Stimulated activated CD4-positive, alpha-beta T cell treated with anti-CD3 and anti-CD28 coated beads, TNF-alpha, amount 100 ng/mL, for 4 hours (primary cell): Measurements from ENCODE around the gene CSF2RB.
"Not testable (repeated sequence)": the region's sequence is repeated elsewhere in the genome, so short reads cannot be mapped to it uniquely, and the experiment has no call there.

Source experiments
- DNase-seq, 3 experiments: peaks; one replicate each; pipeline ENCODE4 v3.0.0-alpha.2; 2020; ENCODE audit warnings: low read depth in 3 of 3

CSF2RB gene

DNA sequence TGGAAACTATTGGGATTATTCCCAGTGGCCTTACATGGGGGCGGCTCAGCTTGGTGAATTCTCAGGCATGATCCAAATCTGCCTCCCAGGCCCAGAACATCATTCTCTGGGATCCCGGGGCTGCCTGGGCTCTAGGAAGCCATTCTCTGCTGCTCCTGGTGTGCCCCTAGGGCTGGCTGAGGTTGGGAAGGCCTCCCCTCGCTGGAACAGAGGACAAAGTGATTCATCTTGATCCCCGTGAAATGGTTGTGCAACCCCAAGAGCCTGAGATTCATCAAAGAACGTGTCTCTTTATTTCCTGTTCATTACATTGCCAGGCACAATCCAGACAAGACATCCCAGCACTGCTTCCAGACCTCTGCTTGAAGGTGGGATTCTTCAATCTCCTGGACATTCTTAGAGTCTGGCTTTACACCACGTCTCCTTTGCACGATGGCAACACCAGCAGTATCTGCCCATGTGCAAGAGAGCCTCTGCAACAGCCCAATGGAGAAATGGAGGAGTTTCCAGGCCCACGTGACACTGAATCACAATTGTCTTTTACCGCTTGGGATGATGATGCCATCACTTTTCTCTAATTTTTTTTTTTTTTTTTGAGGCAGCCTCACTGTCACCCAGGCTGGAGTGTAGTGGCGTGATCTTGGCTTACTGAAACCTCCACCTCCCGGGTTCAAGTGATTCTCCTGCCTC lies 53.6 kb downstream of the CSF2RB start:
- DNase-seq: no peak

DNA sequence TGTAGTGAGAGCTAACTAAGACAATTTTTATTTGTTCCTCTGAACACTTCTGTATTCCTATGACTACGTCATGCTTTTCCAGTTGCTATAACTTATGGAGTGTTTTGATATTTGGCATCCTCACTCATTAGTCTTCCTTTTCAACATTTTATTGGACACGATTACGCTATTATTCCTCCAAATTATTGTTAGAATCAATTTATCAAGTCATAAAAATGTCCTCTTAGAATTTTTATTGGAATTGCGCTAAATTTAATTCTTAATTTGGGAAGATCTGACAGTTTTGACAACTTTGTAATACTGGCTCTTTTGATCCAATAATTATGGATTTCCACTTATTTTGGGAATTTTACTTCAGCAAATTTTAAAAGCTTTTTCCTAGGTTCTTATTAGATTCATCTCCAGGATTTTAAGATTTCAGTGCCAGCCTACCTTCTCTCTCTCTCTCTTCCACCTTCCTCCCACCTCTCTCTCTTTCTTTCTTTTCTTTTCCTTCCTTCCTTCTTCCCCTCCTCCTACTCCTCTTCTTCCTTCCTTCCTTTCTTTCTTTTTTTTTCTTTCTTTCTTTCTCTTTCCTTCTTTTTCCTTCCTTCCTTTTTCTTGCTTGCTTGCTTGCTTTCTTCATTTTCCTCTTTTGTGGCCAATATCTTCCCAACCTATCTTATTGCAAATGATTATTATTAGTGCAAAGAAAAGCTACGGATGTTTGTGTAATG lies 55.0 kb downstream of the CSF2RB start:
- no peak for DNase-seq

DNA sequence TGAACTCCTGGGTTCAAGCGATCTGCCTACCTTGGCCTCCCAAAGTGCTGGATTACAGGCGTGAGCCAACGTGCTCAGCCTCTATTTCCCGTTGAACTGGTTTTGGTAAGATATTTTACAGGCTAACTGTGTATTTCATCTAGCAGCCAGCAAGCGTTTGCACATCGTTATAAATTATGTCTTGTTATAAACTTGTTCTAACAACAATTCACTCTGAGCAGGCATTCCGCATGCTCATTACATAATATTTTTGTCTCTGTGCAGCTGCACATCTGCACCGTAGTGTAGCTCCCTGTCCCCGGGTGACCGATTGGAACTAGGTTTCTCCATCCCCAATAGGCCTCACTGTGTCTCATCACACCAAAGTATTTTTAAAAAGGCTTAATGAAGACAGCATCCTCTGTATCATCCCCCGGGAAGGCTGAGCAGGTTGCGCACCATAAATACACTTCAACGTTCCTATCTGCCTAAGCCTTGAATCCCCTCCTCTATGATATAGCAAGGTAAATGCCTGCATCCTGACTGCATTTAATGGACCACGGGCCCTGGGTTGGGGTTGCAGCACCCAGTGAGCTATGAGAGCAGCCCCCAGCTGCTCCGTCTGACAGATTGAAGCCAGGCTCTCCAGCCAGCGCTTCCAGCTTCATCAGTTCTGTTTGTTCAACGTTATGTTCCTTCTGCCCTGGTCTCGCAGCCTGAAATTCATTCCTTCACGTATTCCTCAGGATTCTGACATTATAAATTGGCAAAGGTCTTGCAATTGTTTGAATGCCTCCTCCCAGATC lies 58.1 kb downstream of the CSF2RB start:
- no peak for DNase-seq

DNA sequence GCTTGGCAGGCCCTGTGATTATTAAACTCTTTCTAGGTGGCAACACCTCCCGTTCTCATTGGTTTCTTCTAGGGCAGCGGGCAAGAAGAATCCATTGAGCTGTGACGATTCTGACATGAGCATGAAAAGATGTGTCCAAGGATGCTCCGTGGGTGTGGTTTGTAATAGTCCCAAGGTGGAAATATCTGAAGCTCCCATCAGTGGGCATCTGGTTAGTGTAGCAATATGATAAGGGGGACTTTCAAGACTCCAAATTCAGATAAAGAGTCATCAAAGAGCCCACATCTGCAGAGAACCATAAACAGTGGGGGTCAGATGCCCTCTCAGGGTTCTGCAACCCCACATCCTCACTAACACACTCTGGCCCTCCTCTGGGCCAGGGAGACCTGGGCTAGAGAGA lies 63.2 kb downstream of the CSF2RB start:
- no peak for DNase-seq

DNA sequence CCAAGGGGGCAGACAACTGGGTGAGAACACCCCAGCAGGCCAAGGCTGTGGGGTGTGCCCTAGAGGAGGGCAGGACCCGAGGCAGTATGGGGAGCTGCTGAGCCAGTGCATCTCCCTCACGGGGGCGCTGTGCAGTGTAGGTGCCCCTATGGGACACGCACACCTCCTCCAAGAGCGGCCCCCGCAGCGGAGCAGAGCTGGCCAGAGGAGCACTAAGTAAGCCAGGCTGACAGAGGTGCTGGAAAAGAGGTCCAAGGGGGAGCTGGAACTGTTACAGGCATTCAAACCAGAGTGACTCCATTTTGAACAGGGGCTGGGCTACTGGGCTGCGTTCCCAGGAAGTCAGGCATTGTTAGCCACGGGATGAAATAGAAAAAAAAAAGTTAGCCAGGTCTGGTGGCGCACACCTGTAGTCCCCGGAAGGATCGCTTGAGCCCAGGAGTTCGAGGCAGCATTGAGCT lies 64.0 kb downstream of the CSF2RB start:
- peak; percentile 59 to 70 (median 65) for DNase-seq

DNA sequence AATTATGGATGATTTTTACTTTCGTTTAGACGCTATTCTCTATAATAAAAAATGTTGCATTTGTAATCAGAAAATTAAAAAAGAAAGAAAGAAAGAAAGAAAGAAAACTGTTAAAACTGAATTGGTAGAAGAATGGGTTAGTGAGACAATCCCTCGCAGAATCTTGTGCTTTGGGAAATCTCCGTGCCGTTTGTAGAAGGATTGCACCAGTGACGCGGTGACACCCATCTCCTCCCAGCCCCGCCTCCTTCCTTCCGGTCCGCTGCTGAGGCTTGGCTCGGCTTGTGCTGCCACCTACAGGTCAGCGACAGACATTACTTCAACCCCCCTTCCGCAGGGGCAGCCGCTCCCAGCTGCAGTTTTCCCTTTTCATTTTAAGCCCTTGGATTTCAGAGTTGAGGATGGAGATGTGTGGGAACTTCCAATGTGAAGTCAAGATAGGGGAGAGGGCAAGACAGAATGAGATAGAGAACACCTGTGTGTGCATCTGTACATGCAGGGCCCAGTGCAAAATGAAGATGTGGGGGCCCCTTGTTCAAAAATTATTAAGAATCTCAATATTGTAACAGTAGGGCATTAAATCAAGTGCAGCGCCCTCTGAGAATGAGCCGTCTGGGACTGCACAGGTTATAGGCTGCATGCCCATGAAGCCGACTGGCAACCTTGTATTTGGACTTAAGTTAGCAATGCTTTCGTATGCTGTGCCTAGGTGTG lies 64.7 kb downstream of the CSF2RB start:
- DNase-seq: peak; percentile 81 to 86 (median 84)

DNA sequence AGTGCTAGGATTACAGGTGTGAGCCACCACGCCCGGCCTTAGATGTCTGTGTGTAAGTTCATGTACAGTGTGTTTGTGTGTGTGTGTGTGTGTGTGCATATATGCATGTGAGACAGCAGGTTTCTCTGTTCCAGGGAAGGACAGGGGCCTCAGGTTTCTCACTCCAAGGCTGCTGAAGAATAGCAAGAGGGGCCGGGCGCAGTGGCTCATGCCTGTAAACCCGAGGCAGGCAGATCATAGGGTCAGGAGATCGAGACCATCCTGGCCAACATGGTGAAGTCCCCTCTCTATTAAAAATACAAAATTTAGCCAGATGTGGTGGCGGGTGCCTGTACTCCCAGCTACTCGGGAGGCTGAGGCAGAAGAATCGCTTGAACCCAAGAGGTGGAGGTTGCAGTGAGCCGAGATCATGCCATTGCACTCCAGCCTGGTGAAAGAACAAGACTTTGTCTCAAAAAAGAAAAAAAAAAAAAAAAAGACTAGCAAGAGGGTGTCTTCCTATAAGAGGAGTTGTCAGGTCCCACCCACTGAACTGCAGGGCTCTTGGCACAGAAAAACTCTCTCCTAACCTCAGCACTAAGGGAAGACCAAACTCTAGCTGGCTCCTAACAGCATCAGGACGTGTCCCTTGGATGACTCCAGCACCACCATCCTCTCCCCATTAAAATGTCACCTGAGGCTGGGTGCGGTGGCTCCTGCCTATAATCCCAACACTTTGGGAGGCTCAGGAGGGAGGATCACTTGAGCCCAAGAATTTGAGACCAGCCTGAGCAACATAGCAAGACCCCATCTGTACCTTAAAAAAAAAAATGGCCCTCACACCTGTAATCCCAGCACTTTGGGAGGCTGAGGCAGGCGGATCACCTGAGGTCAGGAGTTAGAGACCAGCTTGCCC lies 65.8 kb downstream of the CSF2RB start:
- DNase-seq: no peak

DNA sequence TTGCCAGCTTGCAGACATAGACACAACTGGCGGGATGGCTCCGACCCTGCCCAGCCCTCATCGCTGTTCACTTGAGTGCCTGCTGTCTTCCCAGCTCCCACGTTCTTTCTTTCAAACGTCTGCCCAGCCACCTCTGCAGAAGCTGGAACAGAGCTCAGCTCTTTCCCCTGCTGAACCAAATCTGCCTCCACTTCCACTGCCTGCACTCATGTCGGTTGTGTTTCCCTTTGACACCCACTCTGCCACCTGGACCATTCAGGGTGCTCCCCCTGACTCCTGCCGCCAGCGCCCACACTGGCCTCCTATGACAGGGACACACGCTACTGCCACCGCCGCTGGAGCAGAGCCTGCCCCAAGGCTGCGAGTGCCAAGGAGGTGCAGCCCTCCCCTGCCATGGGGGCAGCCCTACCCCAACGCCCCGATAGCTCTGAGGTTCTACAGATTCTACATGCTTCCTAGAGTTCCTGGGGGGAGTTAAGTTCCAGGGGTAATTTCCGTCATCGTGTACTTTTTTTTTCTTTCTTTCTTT lies 67.9 kb downstream of the CSF2RB start:
- no peak for DNase-seq

DNA sequence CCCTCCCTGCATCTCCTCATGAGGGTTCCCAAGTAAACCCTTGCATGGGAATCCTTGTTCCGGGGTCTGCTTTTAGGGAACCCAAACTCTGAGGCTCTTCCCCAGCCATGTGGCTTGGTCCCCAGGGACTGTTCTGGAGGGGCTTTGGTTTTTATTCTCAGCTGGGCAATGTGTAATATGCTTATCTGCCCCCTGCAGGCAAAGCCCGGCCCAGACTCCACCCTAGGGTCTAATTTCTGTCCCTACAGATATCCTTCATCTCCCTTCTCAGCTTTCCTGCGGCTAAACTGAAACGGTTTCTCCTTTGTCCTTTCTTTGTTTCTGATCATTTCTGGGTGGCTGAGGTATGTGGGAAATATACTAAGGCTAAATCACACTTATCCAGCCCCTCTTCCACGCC lies 68.7 kb downstream of the CSF2RB start:
- DNase-seq: no peak

DNA sequence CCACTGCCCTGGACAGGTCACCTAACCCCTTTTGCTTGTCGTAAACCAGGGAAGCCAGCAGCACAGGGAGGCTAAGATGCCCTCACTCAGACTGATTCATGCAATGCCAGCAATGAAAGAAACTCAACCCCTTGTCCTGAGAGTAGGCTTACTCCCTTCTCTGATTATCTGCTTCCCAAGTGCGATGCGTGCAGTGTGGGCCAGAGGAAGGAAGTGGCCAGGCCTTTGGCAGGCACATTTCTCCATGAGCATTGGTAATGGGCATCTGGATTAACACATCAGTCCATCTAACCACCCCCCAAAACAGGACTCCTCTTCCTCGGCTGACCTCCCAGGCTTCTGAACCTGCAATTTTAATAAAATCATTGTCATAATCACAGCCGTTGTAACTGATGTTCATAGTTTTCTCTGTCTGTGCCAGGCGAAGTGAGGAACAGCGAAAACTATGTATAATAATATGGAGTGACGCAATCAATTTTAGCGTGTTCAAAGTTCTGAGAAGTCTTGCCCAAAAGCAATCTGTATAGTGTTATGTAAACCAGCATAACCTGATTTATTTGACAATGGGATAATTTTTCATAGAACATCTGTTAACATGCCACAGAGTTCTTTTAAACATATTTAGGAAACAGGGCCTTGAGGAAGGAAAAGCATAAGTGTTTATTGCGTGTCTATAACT lies 71.9 kb downstream of the CSF2RB start:
- DNase-seq: no peak

DNA sequence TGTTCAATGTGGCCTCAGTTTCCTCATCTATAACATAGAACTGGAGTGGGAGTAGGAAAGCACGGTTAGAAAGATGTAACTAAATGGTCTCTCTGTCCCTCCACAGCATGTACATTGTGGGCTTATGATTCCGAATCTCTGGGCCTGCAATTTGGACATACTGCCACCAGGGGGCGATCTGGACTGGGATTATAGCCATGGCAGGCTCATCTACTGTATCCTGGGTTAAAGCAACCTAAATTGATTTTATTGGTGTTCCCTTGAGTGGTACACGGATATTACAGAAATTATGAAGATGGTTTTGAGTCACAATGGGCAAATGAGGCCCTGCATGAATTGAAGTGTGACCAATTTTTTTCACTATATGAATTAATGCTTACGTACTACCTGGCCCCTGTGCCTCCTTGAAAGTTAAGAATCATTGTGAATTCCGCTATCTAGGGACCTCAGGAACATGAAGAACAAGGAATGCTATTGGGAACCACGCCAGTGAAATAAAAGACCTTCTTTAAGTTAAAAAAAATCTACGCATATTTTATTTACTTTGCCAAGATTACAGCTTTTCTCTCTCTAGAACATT lies 72.9 kb downstream of the CSF2RB start:
- DNase-seq: peak in 1 of 3 experiments; percentile 15

DNA sequence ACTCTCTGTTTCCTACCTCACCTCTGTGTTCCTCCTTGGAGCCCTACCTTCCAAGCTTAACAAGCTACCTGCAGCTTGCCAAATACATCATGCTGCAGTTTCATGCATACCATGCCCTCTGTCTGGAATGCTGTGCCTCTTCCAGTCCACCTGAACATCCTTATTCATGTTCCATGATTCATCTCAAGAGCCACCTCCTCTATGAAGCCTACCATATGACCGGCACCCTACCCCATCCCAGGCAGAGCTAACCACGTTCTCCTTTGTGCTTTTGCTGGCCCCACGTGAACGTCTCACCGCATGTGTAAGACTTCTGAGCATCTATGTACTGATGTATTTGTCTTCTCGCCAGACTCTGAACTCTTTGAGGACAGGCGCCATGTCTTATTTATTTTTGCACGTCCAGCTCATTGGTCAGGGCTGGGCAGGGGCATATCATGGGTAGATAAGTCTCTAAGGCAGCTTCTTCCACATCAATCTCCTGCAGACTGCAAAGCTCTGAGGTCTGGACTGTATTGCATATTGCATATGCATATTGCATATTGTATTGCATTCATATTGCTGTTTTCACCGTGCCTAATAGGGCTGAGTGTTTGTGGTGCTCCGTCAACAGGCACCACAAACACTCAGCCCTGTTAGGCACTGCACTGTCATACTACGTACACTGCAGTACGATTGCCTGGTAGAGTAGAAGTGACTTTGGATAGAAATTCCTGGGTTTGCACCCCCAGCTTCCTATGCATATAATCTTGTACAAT lies 74.8 kb downstream of the CSF2RB start:
- DNase-seq: no peak

DNA sequence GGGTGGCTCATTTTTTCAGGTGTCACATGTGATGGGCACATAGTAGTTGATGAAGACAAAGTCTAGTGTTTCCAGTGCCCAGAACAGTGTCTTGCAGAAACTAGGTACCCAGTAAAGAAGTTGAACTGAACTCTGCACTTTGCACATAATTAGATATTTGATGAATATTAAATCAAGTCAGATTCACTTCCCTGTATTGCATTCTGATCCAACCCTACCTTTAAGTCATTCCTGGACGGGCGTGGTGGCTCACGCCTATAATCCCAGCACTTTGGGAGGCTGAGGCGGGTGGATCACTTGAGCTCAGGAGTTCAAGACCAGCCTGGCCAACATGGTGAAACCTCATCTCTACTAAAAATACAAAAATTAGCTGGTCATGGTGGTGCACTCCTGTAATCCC lies 75.6 kb downstream of the CSF2RB start:
- not testable (repeated sequence) for DNase-seq
